ENCODE results near the gene DUSP28. TPM values are rescaled to one million over a fixed set of nuclear protein-coding genes. Genes with fewer than 3 reads are reported as not detected.

Gene DUSP28
- total and polyA plus RNA-seq, 2 of the 8 experiments (the other 6 are each of a cell fraction or from before 2014, with no cell fraction given): 2.1 to 2.3 TPM

- H3K56ac ChIP-seq (replicated peaks; ENCODE audit: insufficient read length, low read depth, low read length): no peak overlapping the region
- H4K20me1 ChIP-seq (replicated peaks in 1 of 2; ENCODE audit: control insufficient read depth in 1 of 2, insufficient read depth in 2 of 2, low read length in 2 of 2): peaks cover 0 to 2% of the 10 kb centered on the region in 2 experiments
- H4K8ac ChIP-seq (ENCODE audit: extremely low read depth, insufficient read depth, low read length): no peak overlapping the region
- peaks cover 0 to 5% (median 3%) of the 10 kb centered on the region in 4 experiments; a peak in 2 of 8 replicates for H3K36me3 ChIP-seq (ENCODE audit: control insufficient read depth in 2 of 4, insufficient read depth in 4 of 4, low read length in 3 of 4)
- no peak overlapping the region for H2BK15ac ChIP-seq (ENCODE audit: low read length)
- H3K27me3 ChIP-seq (replicated peaks in 1 of 4; ENCODE audit: control insufficient read depth in 3 of 4, extremely low read depth in 1 of 4, insufficient read depth in 3 of 4, low read length in 3 of 4): peaks cover under 1 to 22% (median 13%) of the 10 kb centered on the region in 4 experiments
- H3K18ac ChIP-seq (ENCODE audit: extremely low read depth, low read length): no peak overlapping the region
- no peak overlapping the region for H3K14ac ChIP-seq (ENCODE audit: insufficient read length)
- no peak for DNase-seq (ENCODE audit: low read depth in 1 of 2, low spot score in 2 of 2)
- no peak overlapping the region for H4K91ac ChIP-seq (replicated peaks; ENCODE audit: insufficient read length, low read length)
- H3K23me2 ChIP-seq (ENCODE audit: low read depth, low read length): peaks cover 4% of the 10 kb centered on the region; the same call in 1 of the 2 replicates
- H3K9ac ChIP-seq (replicated peaks in 1 of 4; ENCODE audit: extremely low read depth in 1 of 4, low read depth in 3 of 4, low read length in 3 of 4): no peak overlapping the region
- no peak overlapping the region for H2BK12ac ChIP-seq (ENCODE audit: low read depth, low read length)
- H3K79me2 ChIP-seq (ENCODE audit: control insufficient read depth in 1 of 2, insufficient read depth in 2 of 2, low read length in 2 of 2): no peaks in the 10 kb centered on the region
- H3K4me3 ChIP-seq (ENCODE audit: extremely low read depth in 1 of 4, insufficient read depth in 2 of 4, low read depth in 3 of 4, low read length in 4 of 4): no peak overlapping the region
- no peak overlapping the region for H2AK5ac ChIP-seq (ENCODE audit: low read depth, low read length)
- no peak overlapping the region for H2BK5ac ChIP-seq (ENCODE audit: low read depth, low read length)
- POLR2A ChIA-PET (ENCODE audit: partially characterized antibody): no interaction called here
- H2AFZ ChIP-seq (ENCODE audit: low read length): no peak overlapping the region
- CTCF ChIA-PET (ENCODE audit: partially characterized antibody): interaction anchor here (1.1 to 1.3 kb wide), 2 partner anchors 12 to 15 kb away, joined by 3 to 5 read pairs; no protein-coding TSS in a partner anchor
- no peak for FAIRE-seq
- no peak overlapping the region for H3K4ac ChIP-seq (replicated peaks; ENCODE audit: insufficient read length, low read depth, low read length)
- H4K5ac ChIP-seq (ENCODE audit: insufficient read length, low read depth, low read length): no peak overlapping the region
- peaks cover 0 to 14% (median 8%) of the 10 kb centered on the region in 4 experiments; a peak in 5 of 7 replicates for H3K4me1 ChIP-seq (replicated peaks in 1 of 4; ENCODE audit: control insufficient read depth in 3 of 4, insufficient read depth in 4 of 4, low read length in 3 of 4)
- H2BK120ac ChIP-seq (replicated peaks; ENCODE audit: low read depth, low read length): no peak overlapping the region
- H3K9me3 ChIP-seq (ENCODE audit: insufficient read depth in 2 of 2, low read depth in 1 of 2, low read length in 1 of 2): peaks cover 6 to 11% of the 10 kb centered on the region in 2 experiments; a peak in 2 of 4 replicates
- no peak overlapping the region for H2BK20ac ChIP-seq (ENCODE audit: low read length)
- WGBS, 2 experiments (ENCODE audit: extremely low coverage in 1 of 2, insufficient coverage in 1 of 2, insufficient read length in 1 of 2, insufficient replicate concordance in 2 of 2, low coverage in 1 of 2, low lambda C conversion rate in 2 of 2, missing lambda C conversion rate in 1 of 2): 94% methylated on average over 7 of the region's 7 CpGs; no CpG with 5 or more reads in 1 of the 2 experiments
- H3K27ac ChIP-seq (ENCODE audit: low read depth, low read length): no peak overlapping the region
- H3K4me2 ChIP-seq (ENCODE audit: insufficient read depth in 1 of 2, low read depth in 2 of 2, low read length in 2 of 2): no peak overlapping the region
- H3K79me1 ChIP-seq (ENCODE audit: low read depth, low read length): 0 out of 2 replicates have a peak, but pooled peaks cover 2% of the 10 kb centered on the region
- H3K23ac ChIP-seq (ENCODE audit: insufficient read length): no peak overlapping the region
- TF ChIP-seq CTBP2 (IDR thresholded peaks at IDR 0.05; ENCODE audit: borderline replicate concordance, insufficient read depth, insufficient read length, low read length) (no peak), KDM4A (IDR thresholded peaks at IDR 0.05; ENCODE audit: low read depth, low read length, severe bottlenecking) (no peak), BACH1 (IDR thresholded peaks at IDR 0.05; ENCODE audit: low read length) (no peak), SRF (IDR thresholded peaks at IDR 0.05; ENCODE audit: low read depth, low read length) (no peak), SP2 (IDR thresholded peaks at IDR 0.05; ENCODE audit: low read length) (no peak), ATF3 (IDR thresholded peaks at IDR 0.05; ENCODE audit: insufficient read depth, low read depth, low read length) (no peak), RXRA (IDR thresholded peaks at IDR 0.05; ENCODE audit: insufficient read depth, low read depth, low read length) (no peak), ATF2 (IDR thresholded peaks at IDR 0.05; ENCODE audit: low read length) (no peak), TEAD4 (IDR thresholded peaks at IDR 0.05; ENCODE audit: low read depth, low read length) (no peak), BCL11A (IDR thresholded peaks at IDR 0.05; ENCODE audit: low read depth in 2 of 2, low read length in 2 of 2) (no peak), HDAC6 (IDR thresholded peaks at IDR 0.05; ENCODE audit: low read depth, low read length) (no peak)
Observed at GRCh38 chr2:240553956-240554480, 6.1 kb upstream of the DUSP28 start.

Measured in H1 (cell line).